GM21367 (cell line): ENCODE results near the gene HOTAIR.

Source experiments
- ATAC-seq: cut with Tn5 transposase; IDR thresholded peaks from one replicate; pipeline ENCODE4 v1.9.1; 2021; ENCODE audit not compliant: unreplicated experiment

The HOTAIR gene

DNA sequence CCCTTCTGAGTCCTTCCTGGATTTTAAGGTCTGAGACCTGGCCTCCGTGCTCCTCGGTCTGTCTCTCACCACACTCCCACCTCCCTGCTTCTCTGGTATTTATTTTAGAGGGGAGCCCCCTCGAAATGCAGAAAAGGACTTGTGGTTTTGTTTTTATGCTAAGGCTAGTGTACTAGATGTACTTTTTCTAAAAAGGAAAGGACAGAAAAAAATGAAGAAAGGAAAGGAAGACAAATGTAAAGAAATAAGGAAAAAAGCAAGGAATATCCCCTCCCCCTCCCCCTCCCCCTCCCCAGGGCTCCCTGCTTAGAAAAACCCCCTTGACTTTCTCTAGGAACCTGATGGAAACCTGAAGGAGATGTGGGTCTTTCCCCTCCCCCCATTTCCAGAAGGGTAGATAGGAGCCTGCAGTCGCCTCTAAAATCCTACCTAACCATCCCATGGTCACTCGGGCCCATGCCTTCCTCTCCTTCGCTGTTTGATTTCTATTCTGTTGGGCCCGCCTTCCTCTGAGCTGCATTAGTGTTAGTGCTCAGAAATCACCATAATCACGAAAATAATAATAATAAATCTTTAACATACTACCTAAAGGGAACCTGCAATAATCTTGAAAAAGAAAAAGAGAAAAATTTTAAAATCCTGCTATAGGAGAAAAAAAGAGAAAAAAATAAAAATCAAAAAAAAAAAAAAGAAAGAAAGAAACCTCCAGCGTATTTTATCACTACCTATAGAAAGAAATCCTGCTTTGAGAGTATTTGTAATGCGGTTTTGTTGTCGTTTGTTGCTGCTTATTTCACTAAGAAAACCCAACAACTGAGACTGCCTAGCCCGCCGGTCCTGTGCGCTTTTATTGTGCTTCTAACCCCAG, 37.1 kb upstream of the HOTAIR start:
- ATAC-seq = no peak

- no peak for ATAC-seq
These were observed 36.4 kb upstream of the HOTAIR start for GRCh38 chr12:54010972-54011664.

- ATAC-seq = no peak
These were observed 35.6 kb upstream of the HOTAIR start for GRCh38 chr12:54010053-54010971.

GRCh38 chr12:54009171-54010052, 34.7 kb upstream of the HOTAIR start:
- no peak for ATAC-seq

DNA sequence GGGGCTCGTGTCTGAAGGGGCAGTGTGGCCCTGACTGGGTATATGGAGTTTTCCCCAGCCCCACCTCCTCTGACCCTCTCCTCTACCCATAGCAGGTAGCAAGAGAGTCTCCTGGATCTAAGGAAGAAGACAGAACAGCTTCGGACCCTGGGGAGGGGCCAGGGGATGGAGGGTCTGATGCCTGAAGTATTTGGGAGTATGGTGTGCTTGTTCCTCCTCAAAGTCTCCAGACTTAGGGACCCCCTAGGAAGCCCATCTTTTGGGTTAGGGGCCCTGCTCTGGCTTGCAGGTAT, 33.5 kb upstream of the HOTAIR start:
- ATAC-seq = no peak

DNA sequence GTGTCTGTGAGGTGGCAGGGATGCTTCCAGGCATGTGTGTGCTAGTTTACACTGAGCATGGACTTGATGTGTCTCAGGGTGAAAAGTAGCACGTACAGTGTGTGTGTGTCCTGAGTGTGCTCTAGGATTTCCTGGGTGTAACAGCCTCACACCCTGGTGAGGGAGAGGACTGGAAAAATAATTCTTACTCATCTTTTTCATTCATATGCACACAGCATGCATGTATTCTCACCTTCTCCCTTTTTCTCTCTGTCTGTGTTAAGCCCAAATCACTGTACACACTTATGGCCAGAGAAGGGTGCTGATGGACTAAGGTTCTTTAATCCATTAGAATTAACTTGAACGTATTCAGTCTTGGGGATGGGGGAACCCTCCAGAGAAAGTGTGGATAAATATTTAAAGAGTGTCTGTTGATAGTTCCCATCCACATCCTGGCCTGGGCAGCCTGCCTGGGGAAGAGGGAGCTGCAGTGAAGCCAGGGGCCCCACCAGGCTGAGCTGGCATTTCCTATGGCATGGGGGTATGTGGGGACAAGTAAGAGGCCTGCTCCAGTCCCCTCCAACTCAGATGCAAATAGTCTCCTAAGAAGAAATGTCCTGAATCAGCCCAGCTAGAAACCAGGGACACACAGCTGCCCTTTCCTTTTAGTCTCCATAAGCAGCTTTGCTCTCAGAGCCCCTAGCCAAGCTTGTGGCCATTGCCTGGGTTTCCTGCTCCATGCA, 32.9 kb upstream of the HOTAIR start:
- no peak for ATAC-seq

- no peak for ATAC-seq
These were observed 31.9 kb upstream of the HOTAIR start for GRCh38 chr12:54006559-54007220.

DNA sequence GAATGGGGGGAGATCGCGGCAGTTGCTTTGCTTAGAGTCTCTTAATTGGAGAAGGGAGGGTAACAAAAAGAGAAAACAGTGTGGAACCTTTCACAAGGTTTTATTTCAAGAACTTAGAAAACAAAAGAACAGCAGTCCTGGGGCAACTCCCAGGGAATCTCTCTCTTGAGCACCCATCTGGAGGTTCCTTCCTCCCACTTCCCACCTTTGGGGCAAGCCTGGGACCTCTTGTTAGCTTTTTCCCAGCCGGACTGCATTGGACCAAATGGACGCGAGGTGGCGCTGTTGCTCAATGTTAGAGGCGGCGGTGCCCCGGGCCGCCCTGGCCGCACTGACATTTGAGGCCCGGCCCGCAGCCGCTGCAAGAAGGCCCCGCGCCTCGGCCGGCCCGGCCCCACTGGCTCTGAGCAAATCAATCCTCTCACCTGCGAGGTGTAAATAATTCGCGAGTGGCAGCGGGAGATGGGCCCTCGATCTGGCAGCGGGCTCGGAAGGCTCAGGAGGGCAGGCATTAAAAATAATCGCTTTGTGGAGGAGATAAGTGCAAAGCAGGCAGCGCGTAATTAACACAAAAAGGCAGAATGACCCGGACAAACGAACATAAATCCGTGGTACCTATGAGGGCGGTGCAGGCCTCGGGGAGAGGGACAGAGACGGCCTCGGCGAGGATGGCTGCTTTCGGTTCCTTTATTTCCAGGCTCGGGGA, 31.3 kb upstream of the HOTAIR start:
- no peak for ATAC-seq

DNA sequence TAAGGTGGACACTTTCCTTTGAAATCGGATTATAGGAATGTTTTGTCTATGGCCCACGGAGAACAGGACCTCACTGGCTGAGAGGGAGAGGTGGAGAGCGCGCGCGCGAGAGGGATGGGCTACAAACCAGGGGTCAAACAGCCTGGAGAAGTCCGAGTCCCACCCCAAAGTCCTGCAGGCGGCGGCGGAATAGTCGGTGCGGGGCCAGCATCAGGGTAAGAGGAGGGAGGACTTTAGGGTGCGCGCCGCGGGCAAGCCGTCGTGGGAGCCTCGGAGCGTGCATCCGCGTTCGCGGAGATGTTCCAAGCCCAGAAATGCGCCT, 30.7 kb upstream of the HOTAIR start:
- ATAC-seq = no peak

- ATAC-seq = no peak
These were observed 30.2 kb upstream of the HOTAIR start for GRCh38 chr12:54004841-54005530.

- no peak for ATAC-seq
These were observed 29.5 kb upstream of the HOTAIR start for GRCh38 chr12:54004063-54004840.

- no peak for ATAC-seq
These were observed 28.9 kb upstream of the HOTAIR start for GRCh38 chr12:54003625-54004024.

- ATAC-seq = no peak
These were observed 28.2 kb upstream of the HOTAIR start for GRCh38 chr12:54002915-54003389.

- ATAC-seq = no peak
These were observed 27.6 kb upstream of the HOTAIR start for GRCh38 chr12:54002278-54002914.

DNA sequence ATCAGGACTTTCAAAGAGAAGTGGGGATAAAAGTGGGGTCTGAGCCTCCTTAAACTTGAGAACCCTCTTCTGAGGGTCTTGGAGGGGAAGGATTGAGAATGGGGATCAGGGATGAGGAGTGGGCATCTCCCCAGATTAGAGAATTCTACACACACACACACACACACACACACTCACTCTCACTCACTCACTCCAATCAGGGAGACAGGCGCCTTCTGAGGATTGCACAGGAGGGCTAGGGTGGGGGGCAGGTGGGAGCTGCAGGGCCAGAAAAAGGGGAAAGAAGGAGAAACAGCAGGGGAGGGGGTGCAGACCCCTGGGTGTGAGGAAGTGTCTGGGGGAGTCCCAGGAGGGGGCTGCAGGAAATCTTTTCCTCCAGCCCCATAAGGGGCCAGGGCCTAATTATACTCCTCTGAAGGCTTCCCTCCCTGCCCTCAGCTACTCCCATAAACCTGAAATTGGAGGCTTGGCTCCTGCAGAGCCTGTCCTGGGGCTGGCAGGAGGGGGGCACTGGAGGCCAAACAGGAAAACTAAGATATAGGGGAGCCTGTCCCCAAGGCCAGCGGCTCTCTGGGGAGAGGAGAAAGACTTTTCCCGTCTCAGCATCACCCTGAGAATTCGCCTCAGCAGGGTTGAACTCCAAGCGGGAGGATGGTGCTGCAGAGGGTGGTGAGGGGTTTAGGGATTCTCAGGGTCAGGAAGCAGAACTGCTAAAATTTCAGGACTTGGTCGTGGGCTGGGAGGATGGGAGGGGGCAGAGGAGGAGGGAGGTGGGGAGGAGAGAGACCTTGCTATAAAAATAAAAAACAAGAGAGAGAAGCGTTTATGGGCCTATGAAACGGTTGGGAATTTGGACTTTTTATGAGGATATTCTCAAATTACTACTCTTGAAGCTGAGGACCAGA, 26.8 kb upstream of the HOTAIR start:
- ATAC-seq = no peak
